Cardiac fibroblast (primary cell): Measurements from ENCODE around the gene PRC1.

ENCODE experiments used
- DNase-seq, 2 donors: peaks; one replicate each; pipeline versions ENCODE4 v3.0.0 to v3.0.0-alpha.2; 2010; ENCODE audit warnings: low read depth in 2 of 2
- H3K4me3 ChIP-seq, 2 donors: replicated peaks in 1 of 2; 1 replicate in 1 of 2; 2 replicates in 1 of 2; pipeline ENCODE4 v1.5.1; 2011; ENCODE audit warnings: low read depth in 2 of 2, low read length in 2 of 2, mild to moderate bottlenecking in 2 of 2, moderate library complexity in 1 of 2
- TF ChIP-seq, protein P1 (sequence below): IDR thresholded peaks from one replicate; pipeline ENCODE4 v1.5.1; 2011; ENCODE audit warnings: low read depth, mild to moderate bottlenecking, low read length, inconsistent platforms

PRC1 gene

DNA sequence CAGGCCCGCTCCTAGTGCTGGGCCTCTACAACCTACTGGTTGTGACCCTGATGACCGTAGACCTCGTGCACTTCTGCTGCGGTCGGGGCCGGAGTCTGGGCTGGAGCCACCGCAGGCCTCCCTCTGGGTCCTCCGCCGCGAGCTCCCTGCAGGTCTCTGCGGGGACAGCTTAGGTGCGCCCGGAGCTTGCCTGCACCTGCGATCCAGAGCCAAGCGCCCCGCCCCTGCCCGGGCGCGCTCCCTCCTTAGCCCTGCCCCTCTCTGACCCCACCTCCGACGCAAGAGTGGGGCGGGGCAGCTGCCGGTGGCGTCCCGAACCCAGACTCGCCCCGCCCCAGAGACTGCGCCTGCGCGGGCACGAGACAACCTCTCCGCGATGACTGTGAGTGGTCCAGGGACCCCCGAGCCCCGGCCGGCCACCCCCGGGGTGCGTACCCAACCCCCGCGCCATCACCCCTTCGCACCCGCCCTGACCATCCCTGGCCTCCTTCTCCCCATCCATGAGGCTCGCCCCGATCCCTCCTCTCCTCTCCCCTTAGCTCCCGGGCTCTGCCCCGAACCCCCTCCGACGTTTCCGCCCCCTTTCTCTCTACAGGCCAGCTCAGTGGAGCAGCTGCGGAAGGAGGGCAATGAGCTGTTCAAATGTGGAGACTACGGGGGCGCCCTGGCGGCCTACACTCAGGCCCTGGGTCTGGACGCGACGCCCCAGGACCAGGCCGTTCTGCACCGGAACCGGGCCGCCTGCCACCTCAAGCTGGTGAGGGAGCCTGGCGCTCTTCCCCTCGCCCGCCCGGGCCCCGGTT lies 59.2 kb downstream of the PRC1 start, which contains the start of gene UNC45A:
Gene UNC45A, plus strand, starts transcription at position 337 of the 803 bp plus-strand sequence. Its CDS starts 40 bp downstream, at position 377.
- H3K4me3 ChIP-seq, result peak within 1 kb of the TSS; percentile 78 to 81
- peak; percentile 82 to 84 for DNase-seq
- TF ChIP-seq, protein P1, sequence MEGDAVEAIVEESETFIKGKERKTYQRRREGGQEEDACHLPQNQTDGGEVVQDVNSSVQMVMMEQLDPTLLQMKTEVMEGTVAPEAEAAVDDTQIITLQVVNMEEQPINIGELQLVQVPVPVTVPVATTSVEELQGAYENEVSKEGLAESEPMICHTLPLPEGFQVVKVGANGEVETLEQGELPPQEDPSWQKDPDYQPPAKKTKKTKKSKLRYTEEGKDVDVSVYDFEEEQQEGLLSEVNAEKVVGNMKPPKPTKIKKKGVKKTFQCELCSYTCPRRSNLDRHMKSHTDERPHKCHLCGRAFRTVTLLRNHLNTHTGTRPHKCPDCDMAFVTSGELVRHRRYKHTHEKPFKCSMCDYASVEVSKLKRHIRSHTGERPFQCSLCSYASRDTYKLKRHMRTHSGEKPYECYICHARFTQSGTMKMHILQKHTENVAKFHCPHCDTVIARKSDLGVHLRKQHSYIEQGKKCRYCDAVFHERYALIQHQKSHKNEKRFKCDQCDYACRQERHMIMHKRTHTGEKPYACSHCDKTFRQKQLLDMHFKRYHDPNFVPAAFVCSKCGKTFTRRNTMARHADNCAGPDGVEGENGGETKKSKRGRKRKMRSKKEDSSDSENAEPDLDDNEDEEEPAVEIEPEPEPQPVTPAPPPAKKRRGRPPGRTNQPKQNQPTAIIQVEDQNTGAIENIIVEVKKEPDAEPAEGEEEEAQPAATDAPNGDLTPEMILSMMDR, result no peak

DNA sequence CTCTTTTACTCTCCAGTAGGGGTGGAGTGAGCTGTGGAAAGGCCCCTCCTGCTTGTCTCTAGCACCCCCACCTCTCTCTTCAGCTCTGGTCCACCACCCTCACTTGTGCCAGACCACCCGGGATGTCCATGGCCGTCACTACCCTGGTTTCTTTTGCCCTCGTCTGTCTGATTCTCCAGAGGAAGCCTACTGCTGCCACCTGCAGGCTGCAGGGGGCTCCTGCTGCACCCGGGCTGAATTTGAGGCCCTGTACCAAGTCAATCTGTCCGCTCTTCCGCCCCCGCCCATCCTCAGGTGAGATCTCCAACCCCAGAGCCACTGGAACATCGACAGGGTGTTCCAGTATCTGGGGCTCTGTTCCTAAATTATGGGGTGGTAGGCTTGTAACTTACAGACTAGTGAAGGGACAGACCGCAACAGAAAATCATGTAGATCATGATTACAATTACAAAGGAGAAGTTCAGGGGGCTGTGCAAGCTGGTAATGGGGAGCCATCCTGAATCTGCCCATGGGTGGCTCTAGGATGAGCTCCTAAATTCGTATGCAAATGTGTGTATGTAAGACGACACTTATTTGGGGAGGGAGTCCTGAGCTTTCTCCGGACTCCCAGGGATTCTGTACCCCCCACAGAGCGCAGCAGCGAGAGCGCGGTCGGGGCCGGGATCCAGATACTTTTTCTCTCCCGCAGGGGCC lies 59.9 kb downstream of the PRC1 start:
- TF ChIP-seq, protein P1, result peak; percentile 97
- DNase-seq, result peak; percentile 86
- H3K4me3 ChIP-seq, result peak overlapping the region; percentile 78 to 81

DNA sequence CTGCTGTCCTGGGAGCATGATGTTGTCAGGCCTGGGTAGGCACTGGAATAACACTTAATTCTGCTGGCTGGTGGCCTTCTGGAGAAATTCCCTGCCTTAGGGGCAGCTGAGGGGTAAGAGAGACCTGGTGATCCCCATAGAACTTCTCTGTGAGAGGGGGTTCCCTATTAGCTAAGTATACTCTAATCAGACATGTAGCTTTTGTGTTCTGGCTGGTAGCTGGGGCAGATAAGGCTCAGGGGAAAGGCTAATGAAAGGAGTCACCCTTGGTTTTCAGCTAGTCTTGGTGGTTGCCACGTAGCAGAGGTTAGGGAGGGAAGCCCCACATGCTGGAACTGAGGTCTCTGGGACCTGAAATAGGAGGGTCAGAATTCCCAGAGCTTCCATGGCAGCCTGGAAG lies 61.0 kb downstream of the PRC1 start:
- H3K4me3 ChIP-seq, result no peak overlapping the region
- TF ChIP-seq, protein P1, result no peak
- DNase-seq, result no peak

DNA sequence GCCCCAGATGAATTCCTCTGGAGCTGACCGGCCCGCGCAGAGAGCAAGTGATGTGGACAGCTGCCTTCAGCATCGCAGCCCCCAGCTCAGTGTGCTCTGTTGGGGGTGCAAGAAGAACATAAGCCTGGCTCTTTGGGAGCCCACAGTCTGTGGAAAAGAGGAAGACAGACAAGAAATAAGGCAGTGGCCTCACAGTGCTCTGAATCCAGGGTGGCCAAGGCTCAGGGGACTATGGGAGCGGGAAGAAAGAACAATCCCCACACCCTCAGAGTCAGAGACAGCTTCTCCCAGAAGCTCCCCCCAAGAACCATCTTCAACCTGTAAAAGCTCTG lies 61.7 kb downstream of the PRC1 start:
- peak overlapping the region; percentile 70 to 83 for H3K4me3 ChIP-seq
- TF ChIP-seq, protein P1, result no peak
- DNase-seq, result no peak

DNA sequence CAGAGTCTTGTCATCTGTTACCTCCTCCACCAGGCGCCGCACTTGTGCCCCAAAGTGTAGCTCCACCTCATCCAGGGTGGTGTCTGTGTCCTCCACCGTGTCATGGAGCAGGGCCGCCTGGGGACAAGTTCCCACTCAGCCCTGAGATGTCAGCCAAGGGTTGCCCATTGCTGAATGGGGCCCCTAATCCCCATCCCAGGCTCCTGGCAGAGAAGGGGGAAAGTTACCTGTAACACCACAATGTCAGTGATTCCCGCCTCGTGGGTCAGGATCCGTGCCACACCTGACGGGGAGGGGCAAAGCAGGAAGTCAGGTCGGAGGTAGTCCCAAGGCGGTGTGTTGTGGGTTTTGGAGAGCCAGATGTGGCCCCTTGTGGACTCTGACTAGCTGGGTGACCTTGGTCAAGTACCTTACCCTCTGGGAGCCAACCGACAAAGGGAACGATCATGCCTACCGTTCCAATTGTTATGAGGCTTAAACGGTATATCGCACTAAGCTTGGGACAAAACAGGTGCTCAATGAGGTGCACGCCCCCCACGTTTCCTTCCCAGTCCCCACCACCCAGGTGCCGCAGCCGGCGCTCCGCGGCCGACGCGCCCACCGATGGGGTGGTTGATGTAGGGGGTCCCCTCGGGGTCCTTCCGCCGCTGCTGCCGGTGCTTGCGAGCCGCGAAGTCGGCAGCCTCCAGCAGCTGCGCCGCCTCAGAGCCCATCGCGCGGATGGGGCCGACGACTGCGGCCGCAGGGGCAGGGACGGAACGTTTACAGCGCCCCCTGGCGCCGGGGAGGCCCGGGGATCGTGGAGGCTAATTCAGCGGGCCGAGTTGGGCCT lies 62.3 kb downstream of the PRC1 start, which contains the start of gene HDDC3:
Gene HDDC3, minus strand, starts transcription at position 722 of the 832 bp plus-strand sequence. Its CDS starts 9 bp downstream, at position 713.
- TF ChIP-seq, protein P1, result peak; percentile 87
- H3K4me3 ChIP-seq, result peak within 1 kb of the TSS; percentile 70 to 83
- peak; percentile 84 to 87 for DNase-seq

DNA sequence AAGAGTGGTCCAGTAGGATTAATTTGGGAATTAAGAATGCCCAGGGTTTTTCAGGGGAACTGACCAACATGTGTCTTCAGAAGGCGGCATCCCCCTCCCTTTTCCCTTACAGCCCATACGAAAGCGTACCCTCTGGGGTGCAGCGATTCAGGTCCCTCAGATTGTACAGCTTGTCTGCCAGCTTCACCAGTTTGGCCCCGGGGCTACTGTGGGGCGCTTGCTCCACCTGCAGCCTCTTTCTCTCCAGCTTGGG lies 62.8 kb downstream of the PRC1 start:
- TF ChIP-seq, protein P1, result no peak
- H3K4me3 ChIP-seq, result peak overlapping the region in 1 of 2 donors; percentile 70
- no peak for DNase-seq
